Esophagus squamous epithelium (tissue), 4 donors: ENCODE data around the gene GGACT.

ENCODE experiments used
- POLR2A ChIP-seq, 4 donors: fragments of 450-650 bp; IDR thresholded peaks; one replicate each; pipeline ENCODE4 v1.6.1; 2017; ENCODE audit warnings: antibody characterized with exemption in 4 of 4, mild to moderate bottlenecking in 4 of 4, moderate library complexity in 3 of 4
- TF ChIP-seq, protein P1 (sequence below), 6 experiments: fragments of 450-650 bp in 4 of 6; fragments of 200-600 bp in 2 of 6; sonication (generic) in 2 of 6; IDR thresholded peaks; one replicate each; pipeline ENCODE4 v1.5.1; 2016 to 2019; ENCODE audit warnings: antibody characterized with exemption in 6 of 6, mild to moderate bottlenecking in 4 of 6, moderate library complexity in 4 of 6

- no peak for TF ChIP-seq POLR2A (IDR thresholded peaks at IDR 0.05)
- TF ChIP-seq, protein P1, sequence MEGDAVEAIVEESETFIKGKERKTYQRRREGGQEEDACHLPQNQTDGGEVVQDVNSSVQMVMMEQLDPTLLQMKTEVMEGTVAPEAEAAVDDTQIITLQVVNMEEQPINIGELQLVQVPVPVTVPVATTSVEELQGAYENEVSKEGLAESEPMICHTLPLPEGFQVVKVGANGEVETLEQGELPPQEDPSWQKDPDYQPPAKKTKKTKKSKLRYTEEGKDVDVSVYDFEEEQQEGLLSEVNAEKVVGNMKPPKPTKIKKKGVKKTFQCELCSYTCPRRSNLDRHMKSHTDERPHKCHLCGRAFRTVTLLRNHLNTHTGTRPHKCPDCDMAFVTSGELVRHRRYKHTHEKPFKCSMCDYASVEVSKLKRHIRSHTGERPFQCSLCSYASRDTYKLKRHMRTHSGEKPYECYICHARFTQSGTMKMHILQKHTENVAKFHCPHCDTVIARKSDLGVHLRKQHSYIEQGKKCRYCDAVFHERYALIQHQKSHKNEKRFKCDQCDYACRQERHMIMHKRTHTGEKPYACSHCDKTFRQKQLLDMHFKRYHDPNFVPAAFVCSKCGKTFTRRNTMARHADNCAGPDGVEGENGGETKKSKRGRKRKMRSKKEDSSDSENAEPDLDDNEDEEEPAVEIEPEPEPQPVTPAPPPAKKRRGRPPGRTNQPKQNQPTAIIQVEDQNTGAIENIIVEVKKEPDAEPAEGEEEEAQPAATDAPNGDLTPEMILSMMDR (IDR thresholded peaks at IDR 0.05) = no peak
Measured at GRCh38 chr13:100563779-100564178, 24.8 kb downstream of the GGACT start.
